ENCODE data around the gene PRUNE2. TPM values are rescaled to one million over a fixed set of nuclear protein-coding genes. Genes with fewer than 3 reads are reported as not detected.

Gene PRUNE2
- total RNA-seq, 1 donor from 2014 or later = 4.3 TPM

DNA sequence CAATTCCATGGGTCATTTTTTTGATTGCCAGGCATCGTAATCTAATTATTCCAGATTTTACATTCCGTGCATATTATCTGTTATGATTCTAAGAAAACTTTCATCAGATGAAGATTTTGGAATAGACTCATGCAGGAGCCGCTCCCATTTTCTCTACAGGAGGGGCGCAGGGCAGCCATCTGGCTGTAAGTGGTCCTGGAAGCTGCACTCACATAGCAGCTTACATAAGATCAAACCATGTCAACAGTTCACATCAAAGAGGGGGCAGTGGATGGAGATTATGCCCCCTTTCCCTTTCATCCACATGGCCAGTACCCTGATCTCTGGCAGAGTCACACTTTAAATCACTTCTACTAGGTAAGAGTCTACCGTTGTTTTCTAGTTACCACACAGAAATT lies 214.9 kb downstream of the PRUNE2 start:
- Mint-ChIP-seq H3K27ac (ENCODE audit: unreplicated experiment) (no peak overlapping the region), H3K9me3 (no peaks in the 10 kb centered on the region), H3K4me1 (peaks cover 7% of the 10 kb centered on the region), H3K4me3 (no peak overlapping the region), H3K36me3 (ENCODE audit: low read depth) (no peaks in the 10 kb centered on the region), H3K27me3 (ENCODE audit: low read depth) (peaks cover 12% of the 10 kb centered on the region)
- DNase-seq (ENCODE audit: low read depth, low spot score) = no peak
- TF ChIP-seq, protein P1, sequence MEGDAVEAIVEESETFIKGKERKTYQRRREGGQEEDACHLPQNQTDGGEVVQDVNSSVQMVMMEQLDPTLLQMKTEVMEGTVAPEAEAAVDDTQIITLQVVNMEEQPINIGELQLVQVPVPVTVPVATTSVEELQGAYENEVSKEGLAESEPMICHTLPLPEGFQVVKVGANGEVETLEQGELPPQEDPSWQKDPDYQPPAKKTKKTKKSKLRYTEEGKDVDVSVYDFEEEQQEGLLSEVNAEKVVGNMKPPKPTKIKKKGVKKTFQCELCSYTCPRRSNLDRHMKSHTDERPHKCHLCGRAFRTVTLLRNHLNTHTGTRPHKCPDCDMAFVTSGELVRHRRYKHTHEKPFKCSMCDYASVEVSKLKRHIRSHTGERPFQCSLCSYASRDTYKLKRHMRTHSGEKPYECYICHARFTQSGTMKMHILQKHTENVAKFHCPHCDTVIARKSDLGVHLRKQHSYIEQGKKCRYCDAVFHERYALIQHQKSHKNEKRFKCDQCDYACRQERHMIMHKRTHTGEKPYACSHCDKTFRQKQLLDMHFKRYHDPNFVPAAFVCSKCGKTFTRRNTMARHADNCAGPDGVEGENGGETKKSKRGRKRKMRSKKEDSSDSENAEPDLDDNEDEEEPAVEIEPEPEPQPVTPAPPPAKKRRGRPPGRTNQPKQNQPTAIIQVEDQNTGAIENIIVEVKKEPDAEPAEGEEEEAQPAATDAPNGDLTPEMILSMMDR (conservative IDR thresholded peaks at IDR 0.05) = no peak

- Mint-ChIP-seq H3K36me3 (ENCODE audit: low read depth) (no peaks in the 10 kb centered on the region), H3K4me3 (no peak overlapping the region), H3K27me3 (ENCODE audit: low read depth) (peaks cover 12% of the 10 kb centered on the region), H3K9me3 (no peaks in the 10 kb centered on the region), H3K4me1 (peaks cover 11% of the 10 kb centered on the region), H3K27ac (ENCODE audit: unreplicated experiment) (no peak overlapping the region)
- TF ChIP-seq, protein P1 (conservative IDR thresholded peaks at IDR 0.05) = no peak
- DNase-seq (ENCODE audit: low read depth, low spot score) = no peak
Measured at GRCh38 chr9:76690246-76690972, 215.5 kb downstream of the PRUNE2 start.

- H3K27me3 Mint-ChIP-seq (ENCODE audit: low read depth) = peaks cover 12% of the 10 kb centered on the region
- no peak overlapping the region for H3K4me3 Mint-ChIP-seq
- DNase-seq (ENCODE audit: low read depth, low spot score) = no peak
- H3K36me3 Mint-ChIP-seq (ENCODE audit: low read depth) = no peaks in the 10 kb centered on the region
- TF ChIP-seq, protein P1 (conservative IDR thresholded peaks at IDR 0.05) = no peak
- H3K9me3 Mint-ChIP-seq = no peaks in the 10 kb centered on the region
- H3K27ac Mint-ChIP-seq (ENCODE audit: unreplicated experiment) = no peak overlapping the region
- H3K4me1 Mint-ChIP-seq = peaks cover 11% of the 10 kb centered on the region
Measured at GRCh38 chr9:76688471-76689238, 217.3 kb downstream of the PRUNE2 start.

- TF ChIP-seq, protein P1 (conservative IDR thresholded peaks at IDR 0.05) = no peak
- H3K36me3 Mint-ChIP-seq (ENCODE audit: low read depth) = no peaks in the 10 kb centered on the region
- peaks cover 11% of the 10 kb centered on the region for H3K4me1 Mint-ChIP-seq
- H3K27ac Mint-ChIP-seq (ENCODE audit: unreplicated experiment) = no peak overlapping the region
- no peak for DNase-seq (ENCODE audit: low read depth, low spot score)
- H3K9me3 Mint-ChIP-seq = no peaks in the 10 kb centered on the region
- H3K4me3 Mint-ChIP-seq = no peak overlapping the region
- peaks cover 12% of the 10 kb centered on the region for H3K27me3 Mint-ChIP-seq (ENCODE audit: low read depth)
Measured at GRCh38 chr9:76687861-76688391, 218.0 kb downstream of the PRUNE2 start.

GRCh38 chr9:76686756-76687155 lies 219.2 kb downstream of the PRUNE2 start:
- no peak overlapping the region for H3K27ac Mint-ChIP-seq (ENCODE audit: unreplicated experiment)
- H3K4me1 Mint-ChIP-seq = peaks cover 6% of the 10 kb centered on the region
- peaks cover 8% of the 10 kb centered on the region for H3K27me3 Mint-ChIP-seq (ENCODE audit: low read depth)
- no peaks in the 10 kb centered on the region for H3K9me3 Mint-ChIP-seq
- H3K4me3 Mint-ChIP-seq = no peak overlapping the region
- DNase-seq (ENCODE audit: low read depth, low spot score) = no peak
- TF ChIP-seq, protein P1 (conservative IDR thresholded peaks at IDR 0.05) = no peak
- H3K36me3 Mint-ChIP-seq (ENCODE audit: low read depth) = no peaks in the 10 kb centered on the region

Measured in neural crest cell (in vitro differentiated cells).